Endothelial cell of umbilical vein (primary cell): ENCODE data around the gene DNAI2. TPM values are rescaled to one million over a fixed set of nuclear protein-coding genes. Genes with fewer than 3 reads are reported as not detected.

ENCODE experiments used
- BruUV-seq: library from RNA; stranded (reverse); fragments of 400-500 nt; replicated peaks from 2 replicates; lab custom pipeline; 2021; lab: Mats Ljungman, UMichigan
- CTCF ChIA-PET: fragments of 300-600, 350-600 bp; sonication (Branson Sonifier 250); formaldehyde crosslinking; loops from one replicate; lab custom pipeline; 2021; ENCODE audit warnings: antibody characterized with exemption, inconsistent platforms; lab: Charles Lee
- POLR2A ChIA-PET: fragments of 300-600, 350-600 bp; sonication (Branson Sonifier 250); formaldehyde crosslinking; loops from one replicate; lab custom pipeline; 2021; ENCODE audit warnings: antibody characterized with exemption, inconsistent platforms; lab: Charles Lee
- DNase-seq: peaks from one replicate; pipeline ENCODE4 v3.0.0-alpha.2; 2011; ENCODE audit warnings: low read depth, low spot score
- FAIRE-seq: peaks from 2 replicates; lab custom pipeline; 2011; peaks lifted over from hg19 to GRCh38; lab: Jason Lieb, UNC
- H2AFZ ChIP-seq: 2 replicates; pipeline ENCODE4 v1.6.0; 2012; ENCODE audit warnings: low read depth, low read length, control low read depth, inconsistent platforms
- H3K27ac ChIP-seq: 2 replicates; pipeline ENCODE4 v1.5.1; 2011; ENCODE audit warnings: low read depth, mild to moderate bottlenecking, control low read depth, low read length, moderate library complexity; ENCODE audit not compliant: insufficient read depth
- H3K27me3 ChIP-seq, 2 experiments: 2 replicates each; pipeline versions ENCODE4 v1.6.0 to v1.6.1; 2011; ENCODE audit warnings: low read length in 2 of 2, mixed read lengths in 1 of 2; ENCODE audit not compliant: control insufficient read depth in 2 of 2, insufficient read depth in 2 of 2
- H3K36me3 ChIP-seq, 2 experiments: 2 replicates in 1 of 2; 3 replicates in 1 of 2; pipeline ENCODE4 v1.5.1; 2011; ENCODE audit warnings: low read length in 2 of 2, mild to moderate bottlenecking in 1 of 2, moderate library complexity in 1 of 2; ENCODE audit not compliant: control insufficient read depth in 2 of 2, insufficient read depth in 2 of 2; ENCODE audit errors: extremely low read depth in 1 of 2
- H3K4me1 ChIP-seq: 3 replicates; pipeline ENCODE4 v1.5.1; 2011; ENCODE audit warnings: mild to moderate bottlenecking, low read length; ENCODE audit not compliant: control insufficient read depth, insufficient read depth; ENCODE audit errors: extremely low read depth
- H3K4me2 ChIP-seq: 2 replicates; pipeline ENCODE4 v1.6.1; 2011; ENCODE audit warnings: low read length, control low read depth, mixed read lengths; ENCODE audit not compliant: insufficient read depth
- H3K4me3 ChIP-seq, 3 experiments: fragments of 200-600 bp in 1 of 3; sonication (generic), shearing (Covaris generic) in 1 of 3; replicated peaks in 1 of 3; 2 replicates each; pipeline ENCODE4 v1.5.1; 2011 to 2016; ENCODE audit warnings: control low read depth in 3 of 3, low read length in 3 of 3, mild to moderate bottlenecking in 2 of 3, inconsistent platforms in 1 of 3, low read depth in 1 of 3, moderate library complexity in 1 of 3; ENCODE audit not compliant: insufficient read depth in 1 of 3
- H3K79me2 ChIP-seq: 2 replicates; pipeline ENCODE4 v1.6.0; 2012; ENCODE audit warnings: low read length, inconsistent platforms; ENCODE audit not compliant: control insufficient read depth, insufficient read depth
- H3K9ac ChIP-seq: replicated peaks from 2 replicates; pipeline ENCODE3; 2011; ENCODE audit warnings: low read length, control low read depth; ENCODE audit not compliant: insufficient read depth; ENCODE audit errors: extremely low read depth
- H3K9me1 ChIP-seq: replicated peaks from 3 replicates; pipeline ENCODE4 v1.6.0; 2011; ENCODE audit warnings: mild to moderate bottlenecking, low read length; ENCODE audit not compliant: control insufficient read depth, insufficient read depth; ENCODE audit errors: extremely low read depth
- H3K9me3 ChIP-seq: replicated peaks from 2 replicates; pipeline ENCODE4 v1.5.1; 2012; ENCODE audit warnings: low read length, inconsistent platforms; ENCODE audit not compliant: control insufficient read depth, insufficient read depth
- H4K20me1 ChIP-seq: replicated peaks from 2 replicates; pipeline ENCODE3; 2011; ENCODE audit warnings: mild to moderate bottlenecking, low read length; ENCODE audit not compliant: control insufficient read depth, insufficient read depth; ENCODE audit errors: extremely low read depth
- CTCF ChIP-seq, 2 donors: IDR thresholded peaks; 1 replicate in 1 of 2; 2 replicates in 1 of 2; pipeline ENCODE4 v1.5.1; 2011; ENCODE audit warnings: low read length in 2 of 2, mild to moderate bottlenecking in 2 of 2, moderate library complexity in 2 of 2, control low read depth in 1 of 2, inconsistent platforms in 1 of 2, low read depth in 1 of 2; ENCODE audit not compliant: insufficient read depth in 1 of 2; ENCODE audit errors: extremely low read depth in 1 of 2
- EZH2 ChIP-seq: IDR thresholded peaks from 2 replicates; pipeline ENCODE4 v1.6.1; 2012; ENCODE audit warnings: borderline replicate concordance, low read depth, mild to moderate bottlenecking, moderate library complexity, low read length, inconsistent platforms; ENCODE audit not compliant: severe bottlenecking
- FOS ChIP-seq: IDR thresholded peaks from 2 replicates; pipeline ENCODE4 v1.6.1; 2011; ENCODE audit warnings: mild to moderate bottlenecking, low read length, moderate library complexity, borderline replicate concordance; ENCODE audit not compliant: insufficient read depth
- GATA2 ChIP-seq: IDR thresholded peaks from 2 replicates; pipeline ENCODE4 v1.7.0; 2011; ENCODE audit warnings: low read depth, mild to moderate bottlenecking, moderate library complexity, mixed read lengths, low read length; ENCODE audit not compliant: insufficient read length, insufficient read depth
- JUN ChIP-seq: IDR thresholded peaks from 2 replicates; pipeline ENCODE4 v1.6.1; 2011; ENCODE audit warnings: borderline replicate concordance, low read depth; ENCODE audit not compliant: insufficient read length, insufficient read depth
- MAX ChIP-seq: IDR thresholded peaks from 2 replicates; pipeline ENCODE4 v1.6.1; 2011; ENCODE audit not compliant: insufficient read depth, insufficient read length
- MYC ChIP-seq: IDR thresholded peaks from one replicate; pipeline ENCODE4 v1.6.1; 2011; ENCODE audit warnings: mild to moderate bottlenecking, low read depth, low read length
- POLR2A ChIP-seq: IDR thresholded peaks from 2 replicates; pipeline ENCODE4 v1.6.1; 2012; ENCODE audit warnings: low read depth, mild to moderate bottlenecking, control low read depth, low read length
- POLR2AphosphoS5 ChIP-seq: IDR thresholded peaks from 2 replicates; pipeline ENCODE4 v1.6.1; 2012; ENCODE audit warnings: low read depth, mild to moderate bottlenecking, control low read depth, low read length, moderate library complexity; ENCODE audit not compliant: insufficient read depth
- dilution Hi-C: fragments of 300-500 bp; cut with MboI; formaldehyde crosslinking; loops from one replicate; pipeline ENCODE4 v1.15.0; 2019; ENCODE audit warnings: low sequenced_read_pairs; ENCODE audit not compliant: extremely low pct_ligation_motif_present
- intact Hi-C: fragments of 100-400 bp; cut with micrococcal nuclease; formaldehyde crosslinking; loops from one replicate; pipeline ENCODE4 v1.10.0; 2022
- polyA plus RNA-seq, 4 experiments: library from polyadenylated mRNA; depleted of rRNA in 3 of 4; stranded (reverse) in 3 of 4; unstranded in 1 of 4; fragments of >200 nt; gene quantifications; 2 replicates each; pipeline versions ENCODE4 v1.2.1 to v1.2.3, GENCODE V29; 2011 to 2012; ENCODE audit warnings: missing spikeins in 1 of 4
- total RNA-seq: library from RNA; stranded (reverse); gene quantifications from 2 replicates; pipeline ENCODE4 v1.2.3, GENCODE V29; 2021

The DNAI2 gene
- total and polyA plus RNA-seq, 2 donors (not counting 3 experiments of a cell fraction or from before 2014, with no cell fraction given) = not detected

GRCh38 chr17:74309902-74310301 lies 35.9 kb downstream of the DNAI2 start:
- intact Hi-C loops = no loop called here

More at GRCh38 chr17:74309902-74310301, 35.9 kb downstream of the DNAI2 start:
- Histone ChIP-seq H3K9ac (no peak overlapping the region), H3K4me3 (no peak overlapping the region), H3K79me2 (no peaks in the 10 kb centered on the region), H4K20me1 (no peaks in the 10 kb centered on the region), H3K9me3 (peaks cover 1% of the 10 kb centered on the region), H3K36me3 (no peaks in the 10 kb centered on the region), H2AFZ (no peak overlapping the region), H3K9me1 (no peaks in the 10 kb centered on the region), H3K27ac (no peak overlapping the region), H3K4me1 (no peaks in the 10 kb centered on the region), H3K4me2 (no peak overlapping the region), H3K27me3 (no peaks in the 10 kb centered on the region)
- DNase-seq (no peak), FAIRE-seq (no peak)
- no TSS peak for BruUV-seq
- POLR2A ChIA-PET = no interaction called here
- no peak for TF ChIP-seq MYC
- no peak for TF ChIP-seq POLR2A
- no peak for TF ChIP-seq CTCF (IDR thresholded peaks at IDR 0.05; ENCODE audit: extremely low read depth in 1 of 2, insufficient read depth in 1 of 2, low read depth in 1 of 2, low read length in 2 of 2)
- TF ChIP-seq MAX = no peak
- TF ChIP-seq EZH2 = no peak
- TF ChIP-seq POLR2AphosphoS5 = no peak
- no peak for TF ChIP-seq FOS
- no peak for TF ChIP-seq GATA2
- TF ChIP-seq JUN = no peak
- CTCF ChIA-PET = no interaction called here
- dilution Hi-C loops = no loop called here
